Neuronal stem cell (in vitro differentiated cells): ENCODE data around the gene RABL3.

Source experiments
- DNase-seq: peaks from one replicate; pipeline ENCODE4 v3.0.0-alpha.2; 2013; ENCODE audit warnings: low spot score
- H2AFZ ChIP-seq: one replicate; pipeline ENCODE4 v1.6.1; 2013; ENCODE audit warnings: mild to moderate bottlenecking, low read length, inconsistent platforms
- H2AK5ac ChIP-seq: 2 replicates; pipeline ENCODE4 v1.6.1; 2013; ENCODE audit warnings: low read depth, mild to moderate bottlenecking, inconsistent platforms, low read length, moderate library complexity, mixed read lengths
- H2BK120ac ChIP-seq: 2 replicates; pipeline ENCODE4 v1.6.1; 2013; ENCODE audit warnings: low read depth, mild to moderate bottlenecking, inconsistent platforms, low read length, moderate library complexity, mixed read lengths
- H2BK12ac ChIP-seq: one replicate; pipeline ENCODE4 v1.6.1; 2013; ENCODE audit warnings: low read length, inconsistent platforms
- H2BK15ac ChIP-seq: 2 replicates; pipeline ENCODE4 v1.6.1; 2013; ENCODE audit warnings: mild to moderate bottlenecking, low read length, inconsistent platforms, mixed read lengths
- H2BK5ac ChIP-seq: one replicate; pipeline ENCODE4 v1.6.1; 2013; ENCODE audit warnings: inconsistent platforms, mild to moderate bottlenecking, low read length, moderate library complexity
- H3K14ac ChIP-seq: one replicate; pipeline ENCODE4 v1.6.1; 2013; ENCODE audit warnings: low read length, inconsistent platforms
- H3K18ac ChIP-seq: 2 replicates; pipeline ENCODE4 v1.6.1; 2013; ENCODE audit warnings: low read length, inconsistent platforms
- H3K23ac ChIP-seq: 2 replicates; pipeline ENCODE4 v1.6.1; 2013; ENCODE audit warnings: low read depth, mild to moderate bottlenecking, mixed read lengths, low read length, inconsistent platforms; ENCODE audit not compliant: poor library complexity
- H3K27ac ChIP-seq: replicated peaks from 3 replicates; pipeline ENCODE4 v1.5.1; 2013; ENCODE audit warnings: low read length, inconsistent platforms
- H3K27me3 ChIP-seq, 3 experiments: 2 replicates each; pipeline ENCODE4 v1.6.1; 2013; ENCODE audit warnings: low read length in 3 of 3, mild to moderate bottlenecking in 2 of 3, inconsistent platforms in 1 of 3, low read depth in 1 of 3, mixed read lengths in 1 of 3, moderate library complexity in 1 of 3; ENCODE audit not compliant: control insufficient read depth in 3 of 3, insufficient read depth in 3 of 3
- H3K36me3 ChIP-seq, 2 donors: replicated peaks in 1 of 2; 2 replicates each; pipeline ENCODE4 v1.6.1; 2013; ENCODE audit warnings: low read length in 2 of 2; ENCODE audit not compliant: control insufficient read depth in 2 of 2, insufficient read depth in 2 of 2
- H3K4ac ChIP-seq: 2 replicates; pipeline ENCODE4 v1.6.1; 2013; ENCODE audit warnings: inconsistent platforms, mild to moderate bottlenecking, low read length, moderate library complexity
- H3K4me1 ChIP-seq, 2 donors: 1 replicate in 1 of 2; 2 replicates in 1 of 2; pipeline ENCODE4 v1.6.1; 2013; ENCODE audit warnings: low read length in 2 of 2, low read depth in 1 of 2; ENCODE audit not compliant: control insufficient read depth in 2 of 2, insufficient read depth in 1 of 2
- H3K4me2 ChIP-seq: one replicate; pipeline ENCODE4 v1.6.1; 2013; ENCODE audit warnings: mild to moderate bottlenecking, low read length, inconsistent platforms; ENCODE audit not compliant: insufficient read depth, poor library complexity, severe bottlenecking
- H3K4me3 ChIP-seq, 2 donors: 2 replicates each; pipeline ENCODE4 v1.5.1; 2013; ENCODE audit warnings: low read length in 2 of 2, mild to moderate bottlenecking in 2 of 2, inconsistent platforms in 1 of 2, moderate library complexity in 1 of 2
- H3K79me1 ChIP-seq: one replicate; pipeline ENCODE4 v1.6.1; 2013; ENCODE audit warnings: low read depth, mild to moderate bottlenecking, inconsistent platforms, low read length, moderate library complexity
- H3K9ac ChIP-seq: one replicate; pipeline ENCODE4 v1.6.1; 2013; ENCODE audit warnings: mild to moderate bottlenecking, low read depth, low read length, inconsistent platforms; ENCODE audit not compliant: poor library complexity
- H3K9me3 ChIP-seq, 2 donors: replicated peaks in 1 of 2; 2 replicates each; pipeline versions ENCODE3 to v1.6.1; 2013; ENCODE audit warnings: low read length in 2 of 2, mild to moderate bottlenecking in 2 of 2, inconsistent platforms in 1 of 2, low read depth in 1 of 2, mixed read lengths in 1 of 2, moderate library complexity in 1 of 2; ENCODE audit not compliant: control insufficient read depth in 2 of 2, insufficient read depth in 1 of 2
- H4K8ac ChIP-seq: one replicate; pipeline ENCODE4 v1.6.1; 2013; ENCODE audit warnings: low read depth, mild to moderate bottlenecking, inconsistent platforms, low read length, moderate library complexity
- H4K91ac ChIP-seq: one replicate; pipeline ENCODE4 v1.6.1; 2013; ENCODE audit warnings: low read length, low read depth, mild to moderate bottlenecking, inconsistent platforms; ENCODE audit not compliant: poor library complexity
- WGBS, 2 donors: extraction: QIAGEN DNeasy Blood & Tissue Kit; methylation state at CpG; one replicate each; pipeline ENCODE4 v1.1.7; 2013; ENCODE audit warnings: missing lambda C conversion rate in 2 of 2, mixed read lengths in 1 of 2; ENCODE audit not compliant: insufficient read length in 2 of 2, insufficient replicate concordance in 1 of 2; ENCODE audit errors: extremely low coverage in 2 of 2; 5-methylcytosine and 5-hydroxymethylcytosine counted together

The RABL3 gene

DNA sequence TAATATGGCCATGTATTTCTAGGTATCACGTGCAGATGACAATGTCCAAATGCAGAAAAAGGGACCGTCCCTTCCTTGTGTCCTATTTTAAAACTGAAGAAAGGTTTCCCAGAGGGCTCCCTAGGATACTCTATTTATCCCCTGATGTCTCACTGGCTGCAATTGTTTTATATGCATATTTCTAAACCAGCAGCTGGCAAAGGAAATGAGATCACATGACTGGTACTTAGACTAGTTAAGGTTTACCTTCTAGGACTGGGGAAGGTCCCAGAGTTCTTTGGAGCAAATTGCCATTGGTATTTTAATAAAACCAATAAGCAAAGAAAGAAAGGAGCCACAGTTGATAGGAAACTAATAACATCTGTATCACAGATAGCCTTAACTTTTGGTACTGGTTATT lies 29.8 kb upstream of the RABL3 start:
- no peak for DNase-seq
- Histone ChIP-seq H3K27me3 (no peaks in the 10 kb centered on the region), H2BK120ac (no peak overlapping the region), H3K9ac (no peak overlapping the region), H3K4ac (no peak overlapping the region), H2BK5ac (no peak overlapping the region), H3K4me2 (no peak overlapping the region), H3K14ac (no peak overlapping the region), H2BK12ac (no peak overlapping the region), H3K27ac (no peak overlapping the region), H4K8ac (no peak overlapping the region), H2AK5ac (no peak overlapping the region), H3K4me3 (no peak overlapping the region), H2BK15ac (no peak overlapping the region), H3K36me3 (peaks cover 7 to 74% of the 10 kb centered on the region in 2 donors), H3K9me3 (no peaks in the 10 kb centered on the region), H3K23ac (no peak overlapping the region), H4K91ac (no peak overlapping the region), H2AFZ (no peak overlapping the region), H3K4me1 (no peaks in the 10 kb centered on the region), H3K79me1 (peaks cover 2% of the 10 kb centered on the region), H3K18ac (no peak overlapping the region)
- no CpG with 5 or more reads among the region's 2 CpGs for WGBS, 2 donors

GRCh38 chr3:120770891-120771290 lies 28.6 kb upstream of the RABL3 start:
- H4K91ac ChIP-seq, result no peak overlapping the region
- no peak overlapping the region for H3K4me2 ChIP-seq
- H3K14ac ChIP-seq, result no peak overlapping the region
- H3K9me3 ChIP-seq, result no peaks in the 10 kb centered on the region
- no peak overlapping the region for H3K4ac ChIP-seq
- H2AK5ac ChIP-seq, result no peak overlapping the region
- no peaks in the 10 kb centered on the region for H3K4me1 ChIP-seq
- WGBS, 2 donors, result no CpG with 5 or more reads among the region's 4 CpGs
- H3K18ac ChIP-seq, result no peak overlapping the region
- no peak for DNase-seq
- H2AFZ ChIP-seq, result no peak overlapping the region
- no peak overlapping the region for H4K8ac ChIP-seq
- no peak overlapping the region for H3K23ac ChIP-seq
- no peak overlapping the region for H3K4me3 ChIP-seq
- H2BK15ac ChIP-seq, result no peak overlapping the region
- no peak overlapping the region for H3K9ac ChIP-seq
- no peak overlapping the region for H2BK5ac ChIP-seq
- no peak overlapping the region for H2BK12ac ChIP-seq
- no peaks in the 10 kb centered on the region for H3K27me3 ChIP-seq
- H2BK120ac ChIP-seq, result no peak overlapping the region
- peaks cover 2% of the 10 kb centered on the region for H3K79me1 ChIP-seq
- no peak overlapping the region for H3K27ac ChIP-seq
- peaks cover 3 to 64% of the 10 kb centered on the region in 2 donors for H3K36me3 ChIP-seq

DNA sequence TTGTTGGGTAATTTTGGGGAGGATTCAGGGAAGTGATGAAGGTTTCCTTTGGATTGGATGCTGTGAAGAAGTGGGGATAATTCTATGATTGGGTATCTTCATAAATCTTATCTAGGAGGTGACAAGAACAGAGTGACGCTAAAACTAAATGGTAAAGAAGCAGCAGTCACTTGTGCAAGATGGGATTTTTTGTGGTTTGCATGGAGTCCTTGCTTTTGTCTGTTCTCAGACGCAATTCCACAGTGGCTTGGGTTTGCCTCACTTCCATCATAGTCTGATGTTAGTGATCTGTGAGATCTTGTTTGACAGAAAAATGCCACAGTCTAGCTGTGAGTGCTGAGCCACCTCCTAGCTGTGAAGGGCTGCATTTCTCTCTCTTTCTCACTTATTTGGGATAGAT lies 27.1 kb upstream of the RABL3 start:
- Histone ChIP-seq H3K9ac (no peak overlapping the region), H3K4ac (no peak overlapping the region), H3K27me3 (no peaks in the 10 kb centered on the region), H3K4me2 (no peak overlapping the region), H3K36me3 (peaks cover 3 to 51% of the 10 kb centered on the region in 2 donors), H3K4me1 (no peaks in the 10 kb centered on the region), H4K91ac (no peak overlapping the region), H3K23ac (no peak overlapping the region), H2AK5ac (no peak overlapping the region), H2BK120ac (no peak overlapping the region), H3K27ac (no peak overlapping the region), H3K18ac (no peak overlapping the region), H2BK5ac (no peak overlapping the region), H4K8ac (no peak overlapping the region), H3K9me3 (no peaks in the 10 kb centered on the region), H3K4me3 (no peak overlapping the region), H2AFZ (no peak overlapping the region), H2BK15ac (no peak overlapping the region), H2BK12ac (no peak overlapping the region), H3K79me1 (peaks cover 2% of the 10 kb centered on the region), H3K14ac (no peak overlapping the region)
- DNase-seq, result no peak
- WGBS, 2 donors, result no CpG with 5 or more reads among the region's 2 CpGs

GRCh38 chr3:120767106-120767505 lies 24.8 kb upstream of the RABL3 start:
- WGBS, 2 donors, result no CpG with 5 or more reads among the region's 1 CpG
- Histone ChIP-seq H3K4me3 (no peak overlapping the region), H2AK5ac (no peak overlapping the region), H2BK15ac (no peak overlapping the region), H2BK12ac (no peak overlapping the region), H3K9ac (no peak overlapping the region), H3K79me1 (peaks cover 2% of the 10 kb centered on the region), H2AFZ (no peak overlapping the region), H3K4ac (no peak overlapping the region), H3K9me3 (no peaks in the 10 kb centered on the region), H3K14ac (no peak overlapping the region), H3K18ac (no peak overlapping the region), H3K4me1 (no peaks in the 10 kb centered on the region), H3K27ac (no peak overlapping the region), H3K36me3 (peaks cover 0 to 32% of the 10 kb centered on the region in 2 donors), H2BK5ac (no peak overlapping the region), H2BK120ac (no peak overlapping the region), H3K27me3 (no peaks in the 10 kb centered on the region), H3K23ac (no peak overlapping the region), H3K4me2 (no peak overlapping the region), H4K91ac (no peak overlapping the region), H4K8ac (no peak overlapping the region)
- no peak for DNase-seq
